ENCODE results near the gene EFCAB12.
"Not testable (repeated sequence)": the region's sequence is repeated elsewhere in the genome, so short reads cannot be mapped to it uniquely, and the experiment has no call there.

Gene EFCAB12

GRCh38 chr3:129366312-129366831 is 62.1 kb downstream of the EFCAB12 start:
- CTCF ChIA-PET: interaction anchor here (0.6 to 0.7 kb wide), 2 partner anchors 13 to 340 kb away, joined by 3 to 5 read pairs; no protein-coding TSS in a partner anchor
- POLR2A ChIA-PET (ENCODE audit: low non-redundant PET): no interaction called here
- no peak overlapping the region for H3K27ac ChIP-seq
- no peak for TF ChIP-seq CTCF (conservative IDR thresholded peaks at IDR 0.05; ENCODE audit: low read depth)
- no peak for DNase-seq (ENCODE audit: low spot score)

- ChIA-PET POLR2A (ENCODE audit: low non-redundant PET) (no interaction called here), CTCF (interaction anchor here (0.6 kb wide), 1 partner anchor 341 kb away, joined by 3 read pairs; no protein-coding TSS in a partner anchor)
- H3K27ac ChIP-seq: no peak overlapping the region
- DNase-seq (ENCODE audit: low spot score): no peak
- TF ChIP-seq CTCF (conservative IDR thresholded peaks at IDR 0.05; ENCODE audit: low read depth): no peak
These were observed 62.9 kb downstream of the EFCAB12 start for GRCh38 chr3:129365296-129366136.

DNA sequence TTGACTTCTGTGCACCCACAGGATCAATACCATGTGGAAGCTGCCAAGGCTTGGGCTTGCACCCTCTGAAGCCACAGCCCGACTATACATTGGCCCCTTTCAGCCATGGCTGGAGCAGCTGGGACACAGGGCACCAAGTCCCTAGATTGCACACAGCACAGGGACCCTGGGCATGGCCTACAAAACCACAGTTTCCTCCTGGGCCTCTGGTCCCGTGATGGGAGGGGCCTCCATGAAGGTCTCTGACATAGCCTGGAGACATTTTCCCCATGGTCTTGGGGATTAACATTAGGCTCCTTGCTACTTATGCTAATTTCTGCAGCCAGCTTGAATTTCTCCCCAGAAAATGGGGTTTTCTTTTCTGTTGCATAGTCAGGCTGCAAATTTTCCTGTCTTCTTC is 63.6 kb downstream of the EFCAB12 start:
- H3K27ac ChIP-seq; CTCF ChIA-PET; POLR2A ChIA-PET (ENCODE audit: low non-redundant PET): not testable (repeated sequence)

GRCh38 chr3:129363356-129363755 is 65.1 kb downstream of the EFCAB12 start:
- POLR2A ChIA-PET (ENCODE audit: low non-redundant PET); H3K27ac ChIP-seq; CTCF ChIA-PET; DNase-seq (ENCODE audit: low spot score): not testable (repeated sequence)

More for the DNA sequence above, 63.6 kb downstream of the EFCAB12 start:
- not testable (repeated sequence) for DNase-seq (ENCODE audit: low spot score)

GRCh38 chr3:129360705-129361460 is 67.6 kb downstream of the EFCAB12 start:
- ChIA-PET POLR2A (ENCODE audit: low non-redundant PET) (no interaction called here), CTCF (interaction anchor here (0.6 kb wide), 1 partner anchor 278 kb away, joined by 3 read pairs; no protein-coding TSS in a partner anchor)
- no peak for TF ChIP-seq CTCF (conservative IDR thresholded peaks at IDR 0.05; ENCODE audit: low read depth)
- no peak overlapping the region for H3K27ac ChIP-seq
- no peak for DNase-seq (ENCODE audit: low spot score)

- DNase-seq (ENCODE audit: low spot score): no peak
- no peak overlapping the region for H3K27ac ChIP-seq
- POLR2A ChIA-PET (ENCODE audit: low non-redundant PET): no interaction called here
- no peak for TF ChIP-seq CTCF (conservative IDR thresholded peaks at IDR 0.05; ENCODE audit: low read depth)
- CTCF ChIA-PET: no interaction called here
These were observed 68.2 kb downstream of the EFCAB12 start for GRCh38 chr3:129360171-129360611.

GRCh38 chr3:129358772-129359371 is 69.6 kb downstream of the EFCAB12 start:
- CTCF ChIA-PET: no interaction called here
- POLR2A ChIA-PET (ENCODE audit: low non-redundant PET): no interaction called here
- DNase-seq (ENCODE audit: low spot score): no peak
- no peak overlapping the region for H3K27ac ChIP-seq
- TF ChIP-seq CTCF (conservative IDR thresholded peaks at IDR 0.05; ENCODE audit: low read depth): no peak
